Measurements from ENCODE around the gene RNF146. TPM values are rescaled to one million over a fixed set of nuclear protein-coding genes. Genes with fewer than 3 reads are reported as not detected.
"Not testable (repeated sequence)": the region's sequence is repeated elsewhere in the genome, so short reads cannot be mapped to it uniquely, and the experiment has no call there.

Gene RNF146, protein sequence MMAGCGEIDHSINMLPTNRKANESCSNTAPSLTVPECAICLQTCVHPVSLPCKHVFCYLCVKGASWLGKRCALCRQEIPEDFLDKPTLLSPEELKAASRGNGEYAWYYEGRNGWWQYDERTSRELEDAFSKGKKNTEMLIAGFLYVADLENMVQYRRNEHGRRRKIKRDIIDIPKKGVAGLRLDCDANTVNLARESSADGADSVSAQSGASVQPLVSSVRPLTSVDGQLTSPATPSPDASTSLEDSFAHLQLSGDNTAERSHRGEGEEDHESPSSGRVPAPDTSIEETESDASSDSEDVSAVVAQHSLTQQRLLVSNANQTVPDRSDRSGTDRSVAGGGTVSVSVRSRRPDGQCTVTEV
- 10 to 100 TPM; 12.0 to 60.3 (median 34.3) TPM for polyA plus RNA-seq

- 0 to 1% (median 0%) methylated on average over 39 to 40 of the region's 40 CpGs for WGBS, 3 donors
- peak within 1 kb of the TSS; percentile 100 for H3K27ac ChIP-seq (ENCODE audit: low read depth, low read length)
Observed at GRCh38 chr6:127266178-127266891, at the start of gene RNF146. Gene RNF146, plus strand, starts transcription at chr6:127266864. Its CDS starts 13,475 bp downstream, at chr6:127280339.

GRCh38 chr6:127219869-127220268, 46.8 kb upstream of the RNF146 start:
- no peak overlapping the region for H3K27ac ChIP-seq (ENCODE audit: low read depth, low read length)
- WGBS, 3 donors, result 77 to 90% (median 81%) methylated on average over 1 of the region's 1 CpG

GRCh38 chr6:127221201-127221600, 45.5 kb upstream of the RNF146 start:
- no peak overlapping the region for H3K27ac ChIP-seq (ENCODE audit: low read depth, low read length)
- 57 to 68% (median 64%) methylated on average over 4 of the region's 4 CpGs for WGBS, 3 donors

DNA sequence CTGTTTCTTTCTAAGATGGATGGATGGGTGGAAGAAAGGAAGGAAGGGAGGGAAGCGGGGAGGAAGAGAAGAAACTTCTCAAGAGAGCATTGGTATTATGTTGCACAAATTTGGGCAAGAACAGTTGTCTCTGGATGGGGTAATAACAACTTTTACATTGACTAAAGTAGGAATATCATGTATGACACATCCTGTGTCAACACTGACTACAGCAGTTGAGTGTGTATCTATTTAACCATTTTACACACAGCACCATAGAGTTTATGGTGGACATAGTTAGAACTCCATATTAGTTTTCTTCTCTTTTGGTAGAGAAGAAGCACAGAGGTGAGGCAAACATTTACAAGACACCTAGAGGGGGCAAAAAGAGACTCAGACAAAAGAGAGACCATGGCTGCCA, 44.2 kb upstream of the RNF146 start:
- 26 to 65% (median 30%) methylated on average over 1 of the region's 1 CpG for WGBS, 3 donors
- H3K27ac ChIP-seq (ENCODE audit: low read depth, low read length), result no peak overlapping the region

- WGBS, 3 donors, result 47 to 88% (median 81%) methylated on average over 1 of the region's 1 CpG
- H3K27ac ChIP-seq (ENCODE audit: low read depth, low read length), result no peak overlapping the region
Observed at GRCh38 chr6:127225497-127225896, 41.2 kb upstream of the RNF146 start.

DNA sequence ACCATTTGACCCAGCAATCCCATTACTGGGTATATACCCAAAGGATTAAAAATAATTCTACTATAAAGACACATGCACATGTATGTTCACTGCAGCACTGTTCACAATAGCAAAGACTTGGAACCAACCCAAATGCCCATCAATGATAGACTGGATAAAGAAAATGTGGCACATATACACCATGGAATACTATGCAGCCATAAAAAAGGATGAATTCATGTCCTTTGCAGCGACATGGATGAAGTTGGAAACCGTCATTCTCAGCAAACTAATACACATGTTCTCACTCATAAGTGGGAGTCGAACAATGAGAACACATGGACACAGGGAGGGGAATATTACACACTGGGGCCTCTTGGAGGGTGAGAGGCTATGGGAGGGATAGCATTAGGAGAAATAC, 32.8 kb upstream of the RNF146 start:
- H3K27ac ChIP-seq (ENCODE audit: low read depth, low read length), result not testable (repeated sequence)
- 72 to 92% (median 77%) methylated on average over 3 of the region's 3 CpGs for WGBS, 3 donors

DNA sequence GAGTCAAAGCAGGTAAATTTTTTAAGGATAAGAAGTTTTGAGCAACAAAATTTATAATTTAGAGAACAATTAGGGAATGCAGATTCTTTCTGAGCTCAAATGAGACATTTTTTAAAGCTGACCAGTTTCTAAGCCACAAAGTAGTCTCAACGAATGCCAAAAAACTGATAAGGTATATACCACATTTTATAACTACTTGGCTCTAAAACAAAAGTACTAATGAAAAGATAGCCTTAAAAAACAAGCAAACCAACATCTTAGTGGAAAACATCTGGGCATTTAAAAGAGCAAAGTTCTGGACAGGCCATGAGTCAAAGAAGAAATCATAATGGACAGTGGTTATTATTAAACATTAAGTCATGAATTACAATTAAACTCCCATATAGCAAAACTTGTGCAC, 23.2 kb upstream of the RNF146 start:
- H3K27ac ChIP-seq (ENCODE audit: low read depth, low read length), result no peak overlapping the region
- 67 to 77% (median 76%) methylated on average over 1 of the region's 1 CpG for WGBS, 3 donors

DNA sequence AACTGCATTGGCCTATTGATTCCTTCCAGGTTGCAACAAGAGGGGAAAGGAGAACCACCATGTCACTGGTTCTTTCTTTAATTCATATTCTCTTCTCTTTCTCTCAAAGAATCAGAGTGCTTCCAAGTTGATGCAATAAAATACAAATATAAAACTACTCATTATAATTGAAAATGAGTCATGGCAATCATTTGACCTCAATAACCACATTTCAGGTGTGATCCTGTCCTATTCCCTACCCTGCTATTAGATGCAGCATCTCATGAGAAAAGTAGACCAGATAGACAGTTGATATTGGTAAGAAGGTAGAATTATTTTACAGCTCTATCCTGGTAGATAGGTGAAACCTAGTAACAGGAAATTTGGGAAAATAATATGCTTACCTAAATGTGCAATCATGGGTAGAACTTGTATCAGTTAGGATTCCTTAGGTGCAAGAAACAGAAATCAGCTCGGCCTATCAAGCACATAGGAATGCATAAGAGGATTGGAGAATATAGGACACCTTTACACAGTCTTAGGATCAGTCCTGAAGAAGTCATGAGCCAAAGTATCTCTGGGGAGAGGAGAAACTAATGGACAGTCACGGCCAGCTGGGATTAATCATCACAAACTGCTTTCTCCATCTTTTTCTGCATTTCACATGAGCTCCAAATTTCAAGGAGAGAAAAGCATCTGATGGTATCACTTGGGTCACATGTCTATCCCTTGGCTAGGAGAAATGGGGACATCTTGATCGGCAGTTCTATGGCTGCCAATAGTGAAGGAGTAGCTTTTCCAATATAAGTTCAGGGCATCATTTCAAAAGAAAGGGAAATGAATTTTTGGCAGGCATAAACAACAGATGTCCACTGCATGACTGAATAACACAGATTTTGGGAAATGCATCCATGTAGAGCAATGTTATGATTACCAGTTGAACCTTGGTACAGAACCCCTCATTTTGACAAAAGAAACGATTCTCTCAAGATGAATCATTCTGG, 19.3 kb upstream of the RNF146 start:
- no peak overlapping the region for H3K27ac ChIP-seq (ENCODE audit: low read depth, low read length)
- WGBS, 3 donors, result 68 to 72% (median 70%) methylated on average over 4 of the region's 4 CpGs

- 86 to 91% (median 91%) methylated on average over 1 of the region's 1 CpG for WGBS, 3 donors
- no peak overlapping the region for H3K27ac ChIP-seq (ENCODE audit: low read depth, low read length)
Observed at GRCh38 chr6:127249621-127250020, 17.0 kb upstream of the RNF146 start.

DNA sequence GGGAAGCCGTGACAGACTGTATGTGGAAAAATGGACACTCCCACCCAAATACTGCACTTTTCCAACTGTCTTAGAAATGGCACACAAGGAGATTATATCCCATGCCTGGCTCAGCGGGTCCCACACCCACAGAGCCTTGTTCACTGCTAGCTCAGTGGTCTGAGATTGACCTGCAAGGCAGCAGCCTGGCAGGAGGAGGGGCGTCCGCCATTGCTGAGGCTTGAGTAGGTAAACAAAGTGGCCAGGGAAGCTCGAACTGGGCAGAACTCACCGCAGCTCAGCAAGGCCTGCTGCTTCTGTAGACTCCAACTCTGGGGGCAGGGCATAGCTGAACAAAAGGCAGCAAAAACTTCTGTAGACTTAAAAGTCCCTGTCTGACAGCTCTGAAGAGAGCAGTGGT, 11.4 kb upstream of the RNF146 start:
- H3K27ac ChIP-seq (ENCODE audit: low read depth, low read length), result no peak overlapping the region
- 91 to 94% (median 94%) methylated on average over 6 of the region's 6 CpGs for WGBS, 3 donors

- H3K27ac ChIP-seq (ENCODE audit: low read depth, low read length), result no peak overlapping the region
- 71 to 88% (median 78%) methylated on average over 1 of the region's 1 CpG for WGBS, 3 donors
Observed at GRCh38 chr6:127262896-127263295, 3.8 kb upstream of the RNF146 start.

- no peak overlapping the region for H3K27ac ChIP-seq (ENCODE audit: low read depth, low read length)
- WGBS, 3 donors, result 64 to 69% (median 66%) methylated on average over 4 of the region's 4 CpGs
Observed at GRCh38 chr6:127263481-127263880, 3.2 kb upstream of the RNF146 start.

DNA sequence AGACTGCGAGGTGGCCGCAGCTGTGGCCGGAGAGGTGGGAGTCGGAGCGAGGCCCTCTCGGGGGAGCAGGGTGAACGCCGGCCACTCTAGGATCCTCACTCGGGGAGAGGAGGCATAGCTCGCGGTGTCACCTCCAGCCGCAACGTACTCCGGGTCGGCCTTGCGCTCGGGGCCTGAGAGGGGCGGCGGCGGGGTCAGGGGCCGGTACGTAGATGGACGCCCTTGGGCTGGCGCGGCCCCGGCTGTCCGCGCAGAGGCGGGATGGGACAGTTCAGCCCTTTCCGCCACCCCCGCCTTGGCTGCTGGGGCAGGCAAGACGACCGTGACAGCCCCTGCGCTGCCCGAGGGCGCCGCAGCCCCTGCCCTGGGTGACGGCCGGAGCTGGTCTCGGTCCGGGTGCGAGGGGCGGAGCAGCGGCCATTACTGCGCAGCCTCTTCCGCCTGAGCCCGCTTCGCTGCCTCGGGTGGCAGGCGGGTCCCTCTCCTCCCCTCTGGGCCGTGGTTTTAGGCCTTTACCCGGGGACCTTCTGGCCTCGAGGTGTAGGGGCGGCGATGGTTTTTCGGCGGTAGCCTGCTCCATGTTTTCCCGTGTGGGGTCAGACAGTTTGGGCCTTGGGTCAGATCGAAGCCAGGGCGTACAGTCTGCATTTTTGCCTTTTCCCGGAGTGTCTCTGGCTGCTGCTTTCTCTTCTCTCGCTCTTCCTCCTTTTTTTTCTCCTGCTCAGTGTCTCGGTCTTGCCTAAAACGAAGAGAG, 405 bp downstream of the RNF146 start:
- H3K27ac ChIP-seq (ENCODE audit: low read depth, low read length), result peak overlapping the region; percentile 100
- 0% methylated on average over 60 to 64 of the region's 64 CpGs for WGBS, 3 donors

- peak overlapping the region; percentile 100 for H3K27ac ChIP-seq (ENCODE audit: low read depth, low read length)
- WGBS, 3 donors, result 1 to 2% (median 2%) methylated on average over 16 of the region's 16 CpGs
Observed at GRCh38 chr6:127267646-127268625, 1.3 kb downstream of the RNF146 start.

- 82 to 95% (median 86%) methylated on average over 3 of the region's 3 CpGs for WGBS, 3 donors
- no peak overlapping the region for H3K27ac ChIP-seq (ENCODE audit: low read depth, low read length)
Observed at GRCh38 chr6:127272576-127272975, 5.9 kb downstream of the RNF146 start.

DNA sequence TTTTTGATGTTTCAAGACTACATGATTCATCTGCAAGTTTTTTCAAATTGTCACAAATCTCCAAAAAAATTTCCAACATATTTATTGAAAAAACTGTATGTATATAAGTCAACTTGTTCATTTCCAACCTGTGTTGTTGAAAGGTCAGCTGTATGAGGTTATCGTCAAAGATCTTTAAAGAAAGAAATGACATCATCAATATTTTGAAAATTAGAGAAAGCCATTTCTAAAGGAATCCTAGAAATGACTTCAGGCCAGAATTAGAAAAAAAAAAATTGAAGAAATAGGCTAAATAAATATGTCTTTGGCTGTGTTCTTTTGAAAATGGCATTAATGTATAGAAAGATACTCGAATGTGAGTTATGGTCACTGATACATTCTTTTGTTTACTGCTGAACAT, 6.8 kb downstream of the RNF146 start:
- whole genome bisulfite sequencing, 3 donors, result 89 to 94% (median 89%) methylated on average over 2 of the region's 2 CpGs

DNA sequence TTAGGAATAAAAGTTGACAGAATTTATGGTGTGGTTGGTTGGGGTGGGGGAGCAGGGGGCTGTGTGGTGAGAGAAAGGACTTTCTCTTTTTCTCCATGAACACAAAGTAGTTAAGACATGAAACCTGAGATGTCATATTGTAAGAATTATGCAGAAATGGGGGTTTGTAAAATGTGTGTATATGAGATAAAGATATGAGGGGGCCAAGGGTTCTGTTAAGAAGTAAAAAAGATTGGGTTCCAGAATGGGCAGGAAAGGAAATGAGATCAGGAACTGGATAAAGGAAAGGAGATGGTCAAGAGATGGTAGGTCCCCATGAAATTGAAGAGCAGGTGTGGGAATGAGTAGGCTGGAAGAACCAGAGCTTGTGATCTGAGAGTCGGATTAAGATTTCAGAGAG, 9.7 kb downstream of the RNF146 start:
- WGBS, 3 donors, result 97 to 100% (median 98%) methylated on average over 1 of the region's 1 CpG
- no peak overlapping the region for H3K27ac ChIP-seq (ENCODE audit: low read depth, low read length)

More for the DNA sequence above, 6.8 kb downstream of the RNF146 start:
- no peak overlapping the region for H3K27ac ChIP-seq (ENCODE audit: low read depth, low read length)

Measured in adipose tissue (tissue), 3 donors.